Neural progenitor cell (in vitro differentiated cells): ENCODE measurements around the gene PNPLA6.

Experiments used
- CTCF ChIP-seq: fragments of 200-600 bp; sonication (generic); IDR thresholded peaks from 2 replicates; pipeline ENCODE4 v1.5.1; 2017; ENCODE audit warnings: antibody characterized with exemption, mild to moderate bottlenecking
- EZH2 ChIP-seq: fragments of 200-600 bp; sonication (generic); IDR thresholded peaks from 2 replicates; pipeline ENCODE4 v1.6.1; 2017; ENCODE audit warnings: antibody characterized with exemption, mild to moderate bottlenecking, moderate library complexity
- EZH2phosphoT487 ChIP-seq: fragments of 200-600 bp; sonication (generic); IDR thresholded peaks from 2 replicates; pipeline ENCODE4 v1.6.1; 2017; ENCODE audit warnings: antibody characterized with exemption

- TF ChIP-seq CTCF (no peak), EZH2 (no peak), EZH2phosphoT487 (no peak)
Measured at GRCh38 chr19:7598180-7598579, 62.7 kb downstream of the PNPLA6 start.
